OCI-M2 (cell line): ENCODE measurements around the gene SLC25A34.

Source experiments
- DNase-seq: peaks from one replicate; lab custom pipeline; 2025; ENCODE audit not compliant: unreplicated experiment; lab: John Stamatoyannopoulos, UW

SLC25A34 gene

GRCh38 chr1:15733218-15733725 lies 2.8 kb upstream of the SLC25A34 start:
- DNase-seq, result no peak

GRCh38 chr1:15733726-15734226 lies 2.3 kb upstream of the SLC25A34 start:
- DNase-seq, result no peak

GRCh38 chr1:15734296-15734695 lies 1.8 kb upstream of the SLC25A34 start:
- no peak for DNase-seq

GRCh38 chr1:15734901-15735300 lies 1.2 kb upstream of the SLC25A34 start:
- DNase-seq, result no peak

GRCh38 chr1:15735304-15736037 lies 587 bp upstream of the SLC25A34 start:
- no peak for DNase-seq

- DNase-seq, result no peak
Measured at GRCh38 chr1:15736892-15737261, 819 bp downstream of the SLC25A34 start.

- no peak for DNase-seq
Measured at GRCh38 chr1:15737324-15738319, 1.6 kb downstream of the SLC25A34 start.

- no peak for DNase-seq
Measured at GRCh38 chr1:15738416-15739113, 2.5 kb downstream of the SLC25A34 start.

GRCh38 chr1:15739259-15739658 lies 3.2 kb downstream of the SLC25A34 start:
- no peak for DNase-seq

GRCh38 chr1:15739745-15740144 lies 3.7 kb downstream of the SLC25A34 start:
- no peak for DNase-seq

- no peak for DNase-seq
Measured at GRCh38 chr1:15740924-15741850, 5.1 kb downstream of the SLC25A34 start.

GRCh38 chr1:15742339-15742801 lies 6.3 kb downstream of the SLC25A34 start, which contains the start of gene TMEM82:
Gene TMEM82, plus strand, starts transcription at chr1:15742499. Its CDS starts 61 bp downstream, at chr1:15742560.
- no peak for DNase-seq

- no peak for DNase-seq
Measured at GRCh38 chr1:15744122-15744679, 8.1 kb downstream of the SLC25A34 start.

- no peak for DNase-seq
Measured at GRCh38 chr1:15747378-15747777, 11.3 kb downstream of the SLC25A34 start.

GRCh38 chr1:15748264-15748663 lies 12.2 kb downstream of the SLC25A34 start:
- no peak for DNase-seq

- no peak for DNase-seq
Measured at GRCh38 chr1:15748690-15749398, 12.8 kb downstream of the SLC25A34 start.

- DNase-seq, result no peak
Measured at GRCh38 chr1:15749399-15750291, 13.6 kb downstream of the SLC25A34 start.

GRCh38 chr1:15750924-15751323 lies 14.9 kb downstream of the SLC25A34 start:
- DNase-seq, result no peak
